GM19324 (cell line): Measurements from ENCODE around the gene BAIAP2.
"Not testable (repeated sequence)": the region's sequence is repeated elsewhere in the genome, so short reads cannot be mapped to it uniquely, and the experiment has no call there.

Experiments
- ATAC-seq: cut with Tn5 transposase; IDR thresholded peaks from one replicate; pipeline ENCODE4 v1.9.1; 2021; ENCODE audit warnings: mild to moderate bottlenecking, moderate library complexity; ENCODE audit not compliant: unreplicated experiment, low FRiP score

The BAIAP2 gene

GRCh38 chr17:81151278-81151677 lies 116.3 kb downstream of the BAIAP2 start:
- no peak for ATAC-seq

- ATAC-seq = no peak
Observed at GRCh38 chr17:81152288-81152828, 117.4 kb downstream of the BAIAP2 start.

- no peak for ATAC-seq
Observed at GRCh38 chr17:81153340-81153803, 118.4 kb downstream of the BAIAP2 start.

DNA sequence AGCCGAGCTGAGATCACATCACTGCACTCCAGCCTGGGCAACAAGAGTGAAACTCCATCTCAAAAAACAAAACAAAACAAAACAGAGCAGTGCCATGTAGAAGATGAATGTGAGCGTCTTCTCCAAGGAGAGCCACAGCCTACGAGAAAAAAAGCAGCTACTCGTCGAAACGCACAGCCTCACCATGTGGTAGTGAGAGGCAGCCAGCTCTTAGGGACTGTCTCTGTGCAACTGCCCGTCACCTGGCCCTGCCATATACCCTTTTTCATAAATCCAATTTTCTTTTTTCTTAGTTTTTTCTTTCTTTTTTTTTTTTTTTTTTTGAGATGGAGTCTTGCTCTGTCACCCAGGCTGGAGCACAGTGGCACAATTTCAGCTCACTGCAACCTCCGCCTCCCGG lies 119.1 kb downstream of the BAIAP2 start:
- not testable (repeated sequence) for ATAC-seq

- no peak for ATAC-seq
Observed at GRCh38 chr17:81154961-81155360, 120.0 kb downstream of the BAIAP2 start.

DNA sequence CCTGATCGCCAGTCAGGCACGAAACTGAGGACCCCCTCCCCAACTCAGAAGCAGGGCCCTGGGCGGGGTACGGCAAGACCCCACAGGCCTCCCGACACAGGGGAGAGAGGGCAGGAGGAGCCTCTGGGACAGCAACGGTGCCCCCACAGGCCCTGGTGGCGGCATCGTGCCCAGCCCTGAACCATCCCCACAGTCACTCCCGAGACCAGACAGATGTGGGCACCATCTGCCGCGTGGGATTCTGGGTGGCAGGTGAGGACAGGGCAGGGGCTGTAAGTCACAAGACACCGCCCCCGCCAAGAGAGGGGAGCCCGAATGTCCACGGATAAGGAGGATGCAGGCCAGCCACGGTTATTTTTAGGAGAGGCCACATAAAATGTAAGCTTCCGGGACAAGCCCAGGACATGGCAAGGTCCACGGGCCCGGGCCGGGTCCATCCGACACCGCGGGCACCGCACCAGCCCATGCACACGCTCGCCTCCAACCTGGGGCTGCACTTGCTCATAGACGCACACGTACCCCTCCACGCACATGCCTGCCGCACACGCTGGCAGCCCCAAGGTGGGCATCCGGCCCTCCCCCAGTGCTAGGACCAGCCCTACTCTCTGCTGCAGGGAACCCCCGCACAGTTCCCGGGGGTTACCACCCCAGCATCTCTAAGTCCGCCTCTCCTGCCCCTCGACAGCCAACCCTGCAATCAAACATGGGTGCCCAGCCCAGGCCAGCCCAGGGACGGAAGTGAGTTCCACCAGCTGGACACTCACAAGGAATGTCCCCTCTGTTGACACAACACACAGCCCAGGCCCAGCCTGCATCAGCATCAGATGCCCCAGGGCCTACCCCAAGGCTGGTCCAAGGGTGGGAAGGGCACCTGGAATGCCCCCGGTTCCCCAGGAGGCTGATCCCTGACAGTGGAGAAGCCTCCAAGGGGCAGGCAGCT lies 122.2 kb downstream of the BAIAP2 start:
- no peak for ATAC-seq

GRCh38 chr17:81157848-81158687 lies 123.1 kb downstream of the BAIAP2 start:
- ATAC-seq = no peak

DNA sequence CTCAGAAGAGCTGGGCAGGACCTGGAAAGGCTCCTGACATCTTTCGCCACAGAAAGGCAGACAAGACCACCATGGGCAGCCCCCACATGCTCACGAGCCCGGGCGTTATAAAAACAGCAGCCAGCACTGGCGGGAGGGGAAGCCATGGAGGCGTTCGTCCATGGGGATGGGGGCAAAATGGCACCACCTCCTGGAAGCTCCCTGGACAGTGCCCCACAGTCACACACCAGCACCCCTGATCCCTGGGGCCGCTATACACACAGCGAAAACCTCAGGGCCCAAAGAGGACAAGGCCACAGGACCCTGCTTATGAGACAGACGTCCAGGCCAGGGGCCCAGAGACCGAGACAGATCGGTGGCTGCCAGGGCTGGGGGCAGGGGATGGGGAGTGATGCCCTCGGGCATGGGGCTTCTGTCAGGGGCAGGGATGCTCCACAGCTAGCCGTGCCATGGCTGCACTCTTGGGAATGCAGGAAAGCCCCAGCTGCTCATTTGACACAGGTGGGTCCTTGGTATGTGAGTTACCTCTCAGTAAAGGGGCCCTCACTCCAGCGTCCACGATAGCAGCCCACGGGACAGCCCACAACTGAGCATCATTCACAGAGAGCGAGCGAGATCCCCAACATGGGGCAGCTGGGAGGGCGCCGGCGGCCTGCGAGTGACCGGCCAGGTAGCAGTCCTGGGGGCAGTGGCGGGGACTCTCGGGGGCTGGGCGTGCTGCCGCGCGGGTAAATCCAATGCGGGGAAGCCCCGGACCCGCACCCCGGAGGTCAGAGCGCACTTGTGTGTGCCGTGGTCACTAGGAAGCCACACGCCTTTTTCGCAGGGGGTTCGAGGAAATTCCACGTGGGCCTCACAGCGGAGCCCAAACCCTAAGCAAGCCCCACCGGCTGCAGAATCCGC lies 124.0 kb downstream of the BAIAP2 start:
- no peak for ATAC-seq

- no peak for ATAC-seq
Observed at GRCh38 chr17:81159611-81160265, 124.8 kb downstream of the BAIAP2 start.

DNA sequence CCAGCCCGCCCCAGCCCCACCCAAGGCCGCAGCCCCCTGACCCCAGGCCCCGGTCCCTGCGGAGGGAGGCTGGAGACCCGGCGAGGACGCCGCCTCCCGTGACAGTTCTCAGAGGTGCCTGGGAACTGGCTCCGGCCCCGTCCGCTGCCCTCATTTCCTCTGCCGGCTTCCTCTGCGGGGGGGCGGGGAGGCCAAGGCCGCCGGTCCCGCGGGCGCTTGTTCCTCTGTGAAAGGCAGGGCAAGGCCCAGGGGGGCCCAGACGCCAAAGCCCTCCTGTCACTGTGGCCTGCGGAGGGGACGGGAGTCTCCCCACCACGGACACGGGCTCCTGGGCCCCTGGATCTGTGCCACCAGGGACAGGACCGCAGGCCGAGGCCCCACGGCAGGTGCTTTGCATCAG lies 125.4 kb downstream of the BAIAP2 start:
- ATAC-seq = no peak

DNA sequence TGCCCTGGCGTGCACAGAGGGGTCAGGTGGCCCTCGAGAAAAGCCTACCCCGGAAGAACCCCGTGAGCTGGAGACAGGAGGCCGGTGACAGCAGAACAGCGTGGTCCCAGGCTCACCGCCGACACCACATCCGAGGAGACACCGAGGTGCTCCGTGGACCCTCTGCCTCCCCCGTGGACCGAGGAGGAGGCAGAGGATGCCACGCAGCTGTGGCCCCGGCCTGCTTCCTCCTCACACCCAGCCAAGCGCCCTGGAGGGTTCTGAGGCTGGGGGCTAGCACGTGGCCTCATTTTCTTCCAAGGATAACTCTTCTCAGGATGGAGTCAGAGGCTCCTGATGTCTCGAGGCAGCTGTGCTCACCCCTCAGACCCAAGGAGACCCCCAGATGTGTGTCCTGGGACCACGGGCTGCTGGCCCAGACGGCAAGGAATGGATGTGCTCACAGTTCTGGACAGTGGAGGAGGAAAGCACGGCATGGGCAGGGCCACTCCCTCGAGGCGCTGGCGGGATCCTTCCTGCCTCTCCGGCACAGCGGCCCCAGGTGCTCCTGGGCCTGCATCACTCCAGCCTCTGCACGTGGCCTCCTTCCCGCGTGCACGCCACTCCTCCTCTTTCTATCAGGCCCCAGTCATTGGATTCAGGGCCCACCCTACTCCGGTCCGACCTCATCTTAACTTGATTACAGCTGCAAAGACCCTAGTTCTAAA lies 125.9 kb downstream of the BAIAP2 start:
- ATAC-seq = no peak

DNA sequence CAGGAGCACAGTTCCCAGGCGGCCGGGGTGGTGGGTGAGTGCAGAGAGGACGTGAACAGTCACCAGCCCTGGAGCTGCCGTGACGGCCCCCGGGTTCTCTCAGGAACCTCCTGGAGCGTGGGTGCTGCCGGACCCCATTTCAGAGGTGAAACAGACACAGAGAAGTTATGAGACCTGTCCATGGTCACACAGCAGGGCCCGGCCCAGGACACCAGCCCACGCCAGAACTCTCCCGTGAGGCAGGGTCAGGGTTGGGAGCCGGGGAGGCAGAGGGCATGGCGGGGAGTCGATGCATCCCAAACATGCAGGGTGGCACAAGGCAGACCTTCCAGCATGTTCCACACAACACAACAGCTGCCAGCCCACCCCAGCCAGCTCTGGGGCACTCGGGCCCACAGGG lies 126.6 kb downstream of the BAIAP2 start:
- ATAC-seq = no peak

DNA sequence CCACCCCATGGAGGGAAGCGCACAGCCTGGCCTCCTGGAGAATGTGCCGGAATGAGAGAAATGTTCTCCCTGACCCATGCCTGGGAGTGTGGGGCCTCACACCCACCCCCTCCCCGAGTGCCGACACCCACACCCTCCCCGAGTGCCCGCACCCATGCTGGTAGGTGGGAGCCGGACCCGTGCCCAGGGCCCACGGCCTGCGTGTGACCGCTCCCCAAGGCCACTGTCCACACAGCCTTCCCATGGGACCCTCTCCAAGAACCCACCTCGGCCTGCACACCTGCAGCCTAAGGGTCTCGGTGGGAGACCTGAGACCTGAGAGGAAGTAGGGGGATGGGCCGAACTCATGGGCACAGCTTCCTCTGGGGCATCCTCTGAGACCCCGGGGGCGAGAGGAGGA lies 127.0 kb downstream of the BAIAP2 start:
- ATAC-seq = no peak

DNA sequence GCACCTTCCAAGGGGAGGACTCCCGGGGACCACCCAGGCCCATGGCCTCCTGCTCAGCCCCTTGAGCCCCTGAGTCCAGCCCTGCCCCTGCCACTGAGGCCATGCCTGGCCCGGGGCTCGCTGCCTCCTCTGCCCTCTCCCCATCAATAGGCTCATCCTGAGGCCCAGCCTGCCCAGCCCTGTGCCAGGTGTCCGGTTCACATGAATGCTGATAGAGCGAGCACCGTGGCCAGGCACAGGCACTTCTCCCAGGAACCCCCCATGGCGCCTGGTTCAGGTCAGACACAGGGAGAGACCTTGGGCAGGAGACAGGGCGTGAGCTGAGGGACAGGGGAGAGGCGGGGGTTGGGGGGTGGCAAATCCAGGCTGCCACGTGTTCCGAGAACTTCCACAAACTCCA lies 127.5 kb downstream of the BAIAP2 start:
- ATAC-seq = no peak

DNA sequence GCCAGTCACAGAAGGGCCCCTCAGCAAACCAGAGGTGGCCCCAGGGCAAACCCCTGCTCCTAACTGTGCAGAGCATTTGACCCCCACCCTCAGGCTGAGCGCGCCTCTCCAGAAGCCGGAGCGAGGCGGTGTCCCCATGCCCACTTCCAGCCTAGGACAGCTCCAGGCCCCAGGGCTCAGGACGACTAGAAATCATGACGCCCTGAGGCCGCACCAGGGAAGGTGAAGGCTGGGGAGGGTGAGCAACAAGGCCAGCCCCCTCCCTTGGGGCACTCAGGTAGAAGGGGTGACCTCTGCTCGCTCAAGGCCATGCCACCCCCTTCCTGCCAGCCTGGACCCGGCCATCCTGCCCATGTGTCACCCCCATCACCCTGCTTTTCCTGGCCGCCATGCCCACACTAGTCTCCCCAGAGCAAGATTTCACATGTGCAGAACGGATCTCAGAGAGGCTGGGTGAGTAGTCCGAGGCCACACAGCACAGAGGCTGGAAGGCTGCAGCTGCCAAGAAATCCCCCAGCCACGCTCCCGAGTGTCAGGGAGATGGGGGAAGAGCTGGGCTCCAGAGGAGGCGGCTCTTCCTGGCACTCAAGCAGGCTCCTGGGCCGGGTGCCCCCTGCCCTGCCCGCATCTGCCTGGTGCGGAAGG lies 128.2 kb downstream of the BAIAP2 start:
- no peak for ATAC-seq

DNA sequence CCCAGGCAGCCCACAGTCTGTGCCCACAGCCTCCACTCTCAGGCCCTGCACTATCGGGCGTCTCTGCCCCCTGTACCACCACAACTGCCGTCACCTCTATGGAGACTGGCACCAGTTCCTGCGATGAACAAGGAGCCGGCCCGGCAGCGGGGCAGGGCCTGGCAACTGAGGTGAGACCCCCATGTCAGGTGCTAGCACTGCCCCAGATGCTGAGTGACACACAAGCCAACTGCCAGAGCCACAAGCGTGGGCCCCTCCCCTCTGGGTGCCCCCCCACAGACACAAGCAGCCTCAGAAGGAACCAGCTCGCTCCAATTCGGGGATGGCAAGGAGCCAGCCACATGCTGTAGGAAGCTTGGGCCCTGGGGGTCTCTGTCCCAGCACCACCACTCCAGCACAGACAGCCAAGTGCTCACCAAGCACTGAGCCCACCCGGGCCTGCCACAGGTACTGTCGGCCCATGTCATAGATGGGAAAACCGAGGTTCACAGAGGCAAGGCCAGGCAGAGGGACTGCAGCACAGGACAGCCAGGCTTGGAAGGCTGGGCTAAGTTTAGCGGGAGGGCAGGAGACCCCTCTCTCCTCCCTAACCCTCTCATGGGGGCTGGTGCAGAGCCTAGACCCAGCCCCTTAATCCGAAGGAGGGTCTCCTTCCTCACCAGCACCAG lies 128.9 kb downstream of the BAIAP2 start:
- no peak for ATAC-seq

- no peak for ATAC-seq
Observed at GRCh38 chr17:81164371-81165245, 129.7 kb downstream of the BAIAP2 start.
